Heart left ventricle (tissue), 13 donors: ENCODE measurements around the gene EDDM3A.

Experiments used
- POLR2A ChIP-seq, 2 donors: fragments of 450-650 bp; IDR thresholded peaks; one replicate each; pipeline ENCODE4 v1.6.1; 2017; ENCODE audit warnings: antibody characterized with exemption in 2 of 2, mild to moderate bottlenecking in 2 of 2, moderate library complexity in 2 of 2
- TF ChIP-seq, protein P1 (sequence below), 12 donors: fragments of 200-600 bp; sonication (generic) in 4 of 12; IDR thresholded peaks; one replicate each; pipeline versions ENCODE4 v1.5.0 to v1.8.0; 2018 to 2022; ENCODE audit warnings: antibody characterized with exemption in 12 of 12, mild to moderate bottlenecking in 5 of 12
- donor health status: ischemic (EF 13 %, LVEDD 7.1; RV severe dilation, severe dysfunction).
- donor health status: DM: no; HTN: yes; CAD: no.
- donor health status: DM: no; HTN: no; CAD: no.
- donor health status: ischemic (EF 25% LVEDD 6.9; RV normal size, moderate dysfunction).
- donor health status: ischemic (EF 25% LVEDD 5.7; RV mildly dilated, moderate dysfunction).
- donor health status: ischemic (EF 35%, LVEDD 5.7; RV mildly dilated, moderate dysfunction).
- donor health status: nonischemic (EF 11% LVEDD 7.7; RV severe dilation, severe dysfunction).
- donor health status: DM: yes; HTN: yes; CAD: no.
- donor health status: PGD.
- donor health status: ischemic (EF 29% LVEDD 5.4; RV normal size, mild dysfunction).
- donor health status: nonischemic (EF 23%, LVEDD 6.1; RV moderate dilation, normal function).

GRCh38 chr14:20792556-20792955 is 46.9 kb downstream of the EDDM3A start:
- TF ChIP-seq, protein P1, sequence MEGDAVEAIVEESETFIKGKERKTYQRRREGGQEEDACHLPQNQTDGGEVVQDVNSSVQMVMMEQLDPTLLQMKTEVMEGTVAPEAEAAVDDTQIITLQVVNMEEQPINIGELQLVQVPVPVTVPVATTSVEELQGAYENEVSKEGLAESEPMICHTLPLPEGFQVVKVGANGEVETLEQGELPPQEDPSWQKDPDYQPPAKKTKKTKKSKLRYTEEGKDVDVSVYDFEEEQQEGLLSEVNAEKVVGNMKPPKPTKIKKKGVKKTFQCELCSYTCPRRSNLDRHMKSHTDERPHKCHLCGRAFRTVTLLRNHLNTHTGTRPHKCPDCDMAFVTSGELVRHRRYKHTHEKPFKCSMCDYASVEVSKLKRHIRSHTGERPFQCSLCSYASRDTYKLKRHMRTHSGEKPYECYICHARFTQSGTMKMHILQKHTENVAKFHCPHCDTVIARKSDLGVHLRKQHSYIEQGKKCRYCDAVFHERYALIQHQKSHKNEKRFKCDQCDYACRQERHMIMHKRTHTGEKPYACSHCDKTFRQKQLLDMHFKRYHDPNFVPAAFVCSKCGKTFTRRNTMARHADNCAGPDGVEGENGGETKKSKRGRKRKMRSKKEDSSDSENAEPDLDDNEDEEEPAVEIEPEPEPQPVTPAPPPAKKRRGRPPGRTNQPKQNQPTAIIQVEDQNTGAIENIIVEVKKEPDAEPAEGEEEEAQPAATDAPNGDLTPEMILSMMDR (IDR thresholded peaks at IDR 0.05), result no peak
- no peak for TF ChIP-seq POLR2A (IDR thresholded peaks at IDR 0.05)
